GM18867 (cell line): Measurements from ENCODE around the gene IRS2.
"Not testable (repeated sequence)": the region's sequence is repeated elsewhere in the genome, so short reads cannot be mapped to it uniquely, and the experiment has no call there.

Source experiments
- ATAC-seq: cut with Tn5 transposase; IDR thresholded peaks from one replicate; pipeline ENCODE4 v1.9.1; 2021; ENCODE audit warnings: mild to moderate bottlenecking, moderate library complexity; ENCODE audit not compliant: unreplicated experiment

Gene IRS2

DNA sequence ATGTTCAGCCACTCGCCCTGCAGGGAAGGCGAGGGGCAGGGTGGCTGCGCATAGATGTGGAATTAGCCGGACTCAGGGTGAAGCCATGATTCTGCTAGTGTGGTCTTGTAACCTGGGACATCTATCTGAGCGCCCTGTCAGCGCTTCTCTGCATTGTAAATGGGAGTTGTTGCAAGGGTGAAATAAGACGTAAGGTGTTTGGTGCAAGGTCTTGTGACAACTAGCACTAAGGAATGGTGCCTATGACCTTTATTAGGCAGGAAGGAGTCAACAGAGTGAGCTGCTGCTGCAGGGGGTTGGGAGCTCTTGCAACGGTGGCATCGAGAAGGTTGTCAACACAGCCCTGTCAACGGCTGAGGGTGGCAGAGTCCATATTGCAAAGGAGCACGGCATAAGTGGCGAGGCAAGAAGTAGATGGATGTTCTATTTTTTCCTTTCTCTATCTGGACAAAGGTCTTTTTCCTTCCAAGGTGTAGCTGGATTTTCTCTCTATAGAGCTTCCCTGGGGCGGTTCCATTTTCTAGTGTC, 49.3 kb downstream of the IRS2 start:
- ATAC-seq: no peak

DNA sequence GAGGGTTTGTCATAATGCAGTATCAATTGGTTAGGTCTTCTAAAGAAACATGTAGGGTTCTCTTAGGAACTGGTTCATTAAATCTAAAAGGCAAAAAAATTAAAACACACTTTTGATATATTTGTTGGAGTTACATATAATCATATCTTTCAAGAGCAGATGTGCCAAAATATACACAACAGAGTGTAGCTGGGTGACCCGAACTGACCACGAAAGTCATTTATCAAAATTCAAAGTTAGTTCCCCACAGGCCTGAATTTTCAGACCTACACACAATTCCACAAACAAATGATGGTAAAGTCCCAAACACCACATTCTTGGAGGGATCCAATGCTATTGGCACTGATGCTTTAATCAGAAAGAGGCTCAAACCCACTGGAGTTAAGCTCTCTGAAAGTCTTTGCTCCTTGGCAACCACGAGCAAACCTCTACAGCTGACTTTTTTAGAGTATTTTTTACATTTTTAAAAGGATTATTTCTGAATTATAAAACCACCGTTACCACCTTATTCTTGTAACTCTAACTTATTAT, 50.9 kb downstream of the IRS2 start:
- no peak for ATAC-seq

DNA sequence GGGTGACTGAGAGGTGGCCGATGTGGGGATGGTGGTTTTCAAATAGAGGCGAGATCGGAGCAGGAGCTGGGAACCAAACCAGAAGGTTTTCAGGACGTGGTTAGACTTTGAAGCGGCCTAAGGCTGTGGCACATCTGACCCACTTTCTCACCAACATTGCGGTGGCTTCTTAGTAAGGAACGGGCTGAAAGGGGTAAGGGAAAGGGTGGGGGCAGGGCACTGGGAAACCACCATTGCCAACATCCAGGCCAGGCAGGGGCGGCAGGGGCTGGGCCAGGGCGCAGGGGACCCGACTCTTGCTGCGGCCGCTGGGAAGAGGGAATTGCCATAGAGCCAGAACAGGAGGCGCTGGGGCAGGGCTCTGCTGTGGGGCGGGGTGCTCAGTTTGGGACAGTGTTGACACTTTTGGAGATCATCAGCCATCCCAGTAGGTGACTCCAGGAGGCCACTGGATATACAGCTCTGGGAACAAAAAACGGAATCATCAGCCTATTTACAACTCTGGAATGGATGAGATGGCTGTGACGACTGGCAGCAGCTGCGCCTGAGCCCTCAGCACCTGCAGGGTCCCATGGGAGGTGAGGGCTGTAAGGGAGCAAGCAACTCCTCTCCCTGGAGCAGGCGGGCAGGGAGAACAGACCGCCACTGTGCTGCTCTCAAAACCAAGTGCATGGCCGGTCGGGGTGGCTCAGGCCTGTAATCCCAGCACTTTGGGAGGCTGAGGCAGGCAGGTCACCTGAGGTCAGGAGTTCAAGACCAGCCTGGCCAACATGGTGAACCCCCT, 52.2 kb downstream of the IRS2 start:
- no peak for ATAC-seq

DNA sequence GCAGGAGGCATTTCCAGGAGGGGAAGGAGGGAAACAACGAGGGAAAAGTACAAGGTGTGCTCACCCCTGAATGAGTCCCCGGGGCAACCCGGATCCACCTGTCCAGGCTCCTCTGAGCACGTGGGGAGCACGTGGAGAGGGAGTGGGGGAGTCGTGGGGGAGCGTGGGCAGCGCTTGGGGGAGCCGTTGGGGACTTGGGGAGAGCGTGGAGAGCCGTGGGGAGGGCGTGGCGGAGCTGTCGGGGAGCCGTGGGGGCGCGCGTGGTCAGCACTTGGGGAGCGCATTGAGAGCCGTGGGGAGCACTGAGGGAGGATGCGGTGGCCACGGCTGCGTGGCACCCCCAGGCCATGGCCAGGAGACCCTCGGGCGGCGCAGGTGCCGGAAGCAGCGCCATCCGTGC, 52.8 kb downstream of the IRS2 start:
- ATAC-seq: no peak

DNA sequence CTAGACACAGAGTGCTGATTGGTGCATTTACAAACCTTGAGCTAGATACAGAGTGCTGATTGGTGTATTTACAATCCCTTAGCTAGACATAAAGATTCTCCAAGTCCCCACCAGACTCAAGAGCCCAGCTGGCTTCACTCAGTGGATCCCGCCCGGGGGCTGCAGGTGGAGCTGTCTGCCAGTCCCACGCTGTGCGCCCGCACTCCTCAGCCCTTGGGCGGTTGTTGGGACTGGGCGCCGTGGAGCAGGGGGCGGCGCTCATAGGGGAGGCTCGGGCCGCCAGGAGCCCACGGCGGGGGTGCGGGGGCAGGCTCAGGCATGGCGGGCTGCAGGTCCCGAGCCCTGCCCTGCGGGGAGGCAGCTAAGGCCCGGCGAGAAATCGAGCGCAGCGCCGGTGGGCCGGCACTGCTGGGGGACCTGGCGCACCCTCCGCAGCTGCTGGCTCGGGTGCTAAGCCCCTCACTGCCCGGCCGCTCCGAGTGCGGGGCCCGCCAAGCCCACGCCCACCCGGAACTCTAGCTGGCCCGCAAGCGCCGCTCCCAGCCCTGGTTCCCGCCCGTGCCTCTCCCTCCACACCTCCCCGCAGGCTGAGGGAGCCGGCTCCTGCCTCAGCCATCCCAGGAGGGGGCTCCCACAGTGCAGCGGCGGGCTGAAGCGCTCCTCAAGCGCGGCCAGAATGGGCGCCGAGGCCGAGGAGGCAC, 53.8 kb downstream of the IRS2 start:
- ATAC-seq: not testable (repeated sequence)

DNA sequence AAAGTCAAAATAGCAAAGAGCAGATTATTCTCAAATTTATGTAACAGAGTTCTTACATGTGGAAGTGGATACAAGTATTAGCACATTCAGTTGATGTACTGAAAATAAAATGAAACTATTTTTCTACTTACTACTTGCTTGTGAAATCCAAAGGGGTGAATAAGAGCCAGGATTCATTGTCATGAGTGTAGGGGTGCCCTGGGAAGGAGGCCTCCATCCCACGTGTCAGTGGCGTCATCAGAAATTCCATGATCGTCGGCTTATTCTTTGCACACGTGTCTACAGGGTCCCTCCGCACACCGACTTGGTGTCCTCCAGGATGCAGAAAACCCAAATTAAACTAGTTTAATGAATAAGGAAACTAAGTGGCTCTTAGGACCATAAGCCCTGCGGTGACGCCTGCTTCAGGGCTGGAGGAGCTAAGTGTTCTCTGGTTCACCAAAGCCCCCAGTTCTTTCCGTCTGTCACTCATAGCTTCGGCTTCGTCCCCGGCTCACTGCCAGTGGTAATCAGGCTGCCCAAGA, 55.5 kb downstream of the IRS2 start:
- ATAC-seq: no peak

DNA sequence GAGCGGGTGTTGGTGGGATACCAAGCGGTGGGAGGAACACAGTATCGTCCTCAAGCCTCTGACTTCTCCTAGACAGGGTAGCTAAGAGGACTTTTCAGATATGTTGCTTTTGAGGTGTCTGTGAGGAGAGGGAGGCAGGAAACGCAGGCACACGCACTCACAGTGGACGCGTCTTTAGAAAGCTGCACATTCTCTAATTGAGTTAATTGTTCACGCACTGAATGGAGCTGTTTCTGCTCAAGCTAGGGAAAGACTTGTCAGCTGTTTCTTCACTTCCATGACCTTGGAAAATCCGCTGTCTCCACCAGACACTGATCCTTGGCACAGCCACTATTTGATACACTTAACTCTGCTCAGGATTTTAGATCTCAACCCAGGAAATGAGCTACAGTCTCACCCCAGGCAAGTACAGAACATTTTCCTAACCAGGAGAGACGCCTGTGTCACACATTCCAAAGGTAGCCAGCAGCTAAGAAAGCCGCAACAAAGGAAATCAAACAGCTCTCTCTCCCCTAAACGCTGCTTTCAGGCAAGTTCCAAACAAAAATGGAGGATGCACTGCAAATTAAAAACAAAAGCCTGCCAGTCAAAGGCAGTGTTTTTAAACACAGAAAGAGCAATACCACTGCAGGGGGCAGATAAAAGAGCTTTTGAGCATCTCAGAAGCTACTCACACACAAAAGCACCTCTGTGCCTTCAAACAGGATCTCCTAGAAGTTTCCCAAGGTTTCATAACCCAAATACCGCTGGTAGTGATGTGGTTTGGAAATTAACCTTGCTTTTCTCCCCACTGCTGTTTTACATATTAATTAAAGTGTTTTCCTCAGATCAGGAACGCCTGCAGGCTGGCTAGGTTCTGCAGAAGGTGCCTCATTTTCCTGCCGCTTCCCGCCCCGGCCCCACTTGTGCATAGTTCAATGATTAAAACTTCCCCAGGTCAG, 57.3 kb downstream of the IRS2 start:
- no peak for ATAC-seq

DNA sequence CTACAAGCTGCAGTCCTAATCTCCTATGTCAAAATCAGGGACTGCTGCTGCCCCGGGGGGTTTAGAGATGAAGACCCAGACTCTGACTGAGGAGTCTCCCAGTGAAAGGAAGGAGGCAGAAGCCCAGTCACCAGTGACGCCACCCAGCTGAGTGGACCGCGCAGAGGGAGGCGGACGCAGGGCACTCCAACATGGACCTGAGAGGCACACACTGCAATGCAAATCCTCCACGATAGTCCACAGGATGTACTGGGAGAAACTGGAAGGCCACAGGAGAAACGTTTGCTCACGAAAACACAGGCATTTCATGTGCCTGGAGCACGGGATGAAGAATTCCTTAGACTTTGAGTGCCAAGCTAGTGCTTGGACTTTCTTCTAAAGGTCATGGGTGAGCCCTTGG, 58.3 kb downstream of the IRS2 start:
- ATAC-seq: no peak

DNA sequence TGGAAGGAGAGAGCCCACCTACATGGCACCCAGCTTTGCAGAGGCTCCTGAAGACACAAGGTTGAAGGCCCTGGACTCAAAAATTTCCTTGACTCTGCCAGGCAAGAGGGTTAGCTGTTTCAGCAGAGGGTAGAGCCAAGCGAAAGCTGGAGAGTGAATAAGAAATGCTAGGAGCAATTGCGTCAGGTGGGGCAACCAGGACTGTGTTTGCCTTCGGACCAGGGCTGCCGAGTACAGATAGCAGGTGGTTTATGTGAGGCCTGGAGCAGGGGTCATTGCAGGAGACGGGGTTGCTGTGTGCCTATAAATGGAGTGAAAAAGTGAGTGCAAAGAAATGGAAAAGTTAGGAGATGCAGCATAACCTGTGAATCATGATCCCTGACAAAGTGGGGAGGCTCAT, 59.1 kb downstream of the IRS2 start:
- no peak for ATAC-seq

DNA sequence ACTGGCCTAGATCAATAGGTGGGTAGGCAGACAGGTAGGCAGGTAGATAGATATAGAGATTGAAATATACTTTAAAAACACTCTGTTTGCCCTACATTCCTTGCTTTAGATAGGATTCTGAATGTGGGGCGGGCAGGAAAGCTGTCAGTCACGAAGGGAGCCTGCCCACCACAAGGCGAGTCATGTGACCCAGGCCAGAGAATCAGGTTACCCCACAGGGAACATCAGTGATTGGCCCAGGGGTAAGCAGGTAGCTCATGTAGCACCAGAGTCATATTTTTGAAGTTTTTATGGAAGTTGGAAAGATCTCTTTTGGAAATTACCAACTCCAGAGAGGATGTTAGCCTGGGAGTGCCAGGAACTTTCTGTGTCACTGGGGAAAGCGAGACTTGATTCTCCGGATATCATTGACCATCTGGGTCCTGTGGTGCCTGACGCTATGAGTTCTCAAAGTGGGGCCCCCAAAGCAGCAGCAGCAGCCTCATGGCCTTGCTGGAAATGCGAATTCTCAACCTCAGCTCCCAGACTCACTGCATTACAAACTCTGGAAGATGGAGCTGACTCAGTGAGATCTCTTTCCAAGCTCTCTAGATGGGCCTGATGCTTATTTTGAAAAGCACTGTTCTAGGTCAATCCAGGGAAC, 60.3 kb downstream of the IRS2 start:
- no peak for ATAC-seq

DNA sequence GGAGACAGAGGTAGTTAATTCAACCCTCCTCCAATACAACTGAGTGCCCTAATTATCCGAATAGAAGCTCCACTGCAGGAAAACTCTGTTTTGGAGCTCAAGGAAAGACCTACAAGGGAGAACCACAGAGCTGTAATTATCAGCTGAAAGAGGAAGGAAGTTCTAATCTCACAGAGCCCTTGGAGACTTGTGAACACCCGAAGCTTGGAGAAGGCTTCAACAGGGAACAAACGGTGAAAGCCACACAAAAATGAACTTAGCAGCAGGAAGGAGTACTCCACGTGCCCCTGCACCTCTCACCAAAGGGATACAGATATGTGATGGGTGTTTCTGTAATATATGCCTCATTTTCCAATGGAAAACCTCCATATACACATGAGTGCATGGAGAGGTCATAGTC, 61.1 kb downstream of the IRS2 start:
- ATAC-seq: no peak

DNA sequence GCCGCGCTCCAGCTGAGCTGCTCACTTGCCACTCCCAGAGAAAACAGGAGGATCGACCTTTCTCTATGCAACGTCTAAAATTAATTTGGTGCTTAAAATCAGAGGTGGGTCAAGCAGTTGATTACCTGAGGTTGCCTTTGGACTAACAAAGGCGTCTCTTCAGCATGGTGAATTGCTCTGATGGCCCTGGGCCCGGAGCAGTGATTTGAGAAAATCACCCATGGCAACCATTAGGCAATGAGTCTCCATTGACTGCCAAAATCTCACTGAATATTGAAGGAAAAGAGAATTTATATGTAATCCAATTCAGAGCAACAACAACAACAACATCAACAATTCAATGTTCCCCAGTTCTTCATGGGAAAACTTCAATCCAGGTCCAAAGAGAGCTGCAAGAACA, 61.8 kb downstream of the IRS2 start:
- no peak for ATAC-seq

DNA sequence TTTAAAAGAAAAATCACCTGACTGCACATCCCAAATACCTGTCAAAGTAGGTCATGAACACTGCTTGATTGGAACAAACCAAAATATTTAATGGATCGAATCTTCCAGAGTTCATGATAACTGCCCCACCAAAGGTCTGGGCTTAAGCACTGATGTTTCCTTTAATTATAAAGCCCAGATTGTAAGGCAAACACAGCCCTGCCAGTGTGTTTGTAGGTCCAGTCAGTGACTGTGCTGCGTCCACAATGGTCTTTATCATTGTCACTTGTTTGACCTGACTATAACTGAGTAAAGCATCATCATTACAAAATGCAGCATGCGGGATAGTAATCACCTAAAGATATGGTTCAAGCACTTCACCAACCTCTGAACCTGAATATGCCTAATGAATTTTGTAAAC, 63.3 kb downstream of the IRS2 start:
- ATAC-seq: no peak

DNA sequence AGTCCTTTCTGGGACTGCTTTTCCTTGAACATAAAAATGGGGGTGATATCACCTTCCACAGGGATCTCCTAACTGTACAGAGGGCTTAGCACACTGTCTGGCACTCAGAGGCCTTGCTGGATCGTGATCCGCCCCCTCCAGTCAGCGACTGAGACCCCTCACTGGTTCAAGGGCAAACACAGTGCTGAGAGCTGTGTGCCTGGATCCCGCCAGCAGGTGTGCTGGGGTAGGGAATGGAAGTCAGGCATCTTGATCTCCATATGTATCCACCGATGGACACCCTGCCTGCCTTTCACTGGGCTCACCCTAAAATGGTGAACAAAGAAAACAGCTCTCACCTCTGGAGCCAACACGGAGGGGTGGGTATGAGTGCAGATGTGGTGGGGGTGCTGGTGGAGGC, 64.3 kb downstream of the IRS2 start:
- no peak for ATAC-seq

DNA sequence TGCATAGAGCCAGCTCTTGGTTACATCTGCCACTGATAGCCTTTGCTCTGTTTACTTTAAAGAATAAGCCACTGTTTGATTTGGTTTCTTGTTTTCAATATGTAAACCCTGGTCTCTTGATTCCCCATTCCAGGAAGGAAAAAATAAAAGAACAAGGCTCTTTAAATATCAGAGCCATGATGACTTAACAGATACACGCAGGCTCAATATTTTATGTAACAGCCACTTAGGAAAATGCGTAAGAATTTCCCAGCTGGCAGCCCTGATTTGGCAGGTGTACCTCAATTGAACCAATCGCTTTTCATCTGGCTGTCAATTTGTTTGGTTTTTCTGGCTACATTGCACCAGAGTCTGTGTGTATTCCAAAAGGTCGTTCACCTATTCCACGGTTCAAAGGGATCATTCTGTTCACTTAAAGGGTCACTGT, 65.6 kb downstream of the IRS2 start:
- no peak for ATAC-seq

DNA sequence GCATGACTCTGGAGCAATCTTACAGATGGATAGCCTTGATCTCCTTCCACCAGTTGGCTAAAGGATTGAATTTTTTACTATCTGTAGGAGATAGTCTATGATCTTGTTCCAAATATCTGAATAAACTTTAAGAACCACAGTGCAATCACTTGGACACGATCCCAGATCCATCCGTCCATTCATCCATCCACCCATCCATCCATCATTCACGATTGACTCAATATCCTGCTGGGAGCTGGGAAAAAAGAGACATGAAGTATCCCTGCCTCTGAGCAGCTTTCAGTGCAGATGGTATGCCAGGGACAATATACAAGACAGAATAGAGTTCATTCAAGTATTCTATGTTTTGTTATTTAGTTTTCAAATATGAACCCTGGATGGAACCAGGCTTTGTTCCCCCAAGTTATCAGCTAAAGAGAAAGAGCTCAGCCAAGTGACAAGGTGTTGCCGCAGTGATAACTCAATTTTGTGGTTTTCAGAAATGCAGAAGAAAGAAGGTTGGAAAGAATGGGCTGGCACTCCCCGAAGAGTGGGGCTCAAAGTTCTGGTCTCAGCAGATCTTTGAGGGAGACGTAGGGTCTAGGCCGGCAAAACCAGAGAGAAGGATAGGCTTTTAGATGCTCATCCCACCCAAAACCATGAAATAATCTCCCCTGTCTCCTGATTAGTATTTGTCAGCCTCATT, 66.3 kb downstream of the IRS2 start:
- no peak for ATAC-seq

DNA sequence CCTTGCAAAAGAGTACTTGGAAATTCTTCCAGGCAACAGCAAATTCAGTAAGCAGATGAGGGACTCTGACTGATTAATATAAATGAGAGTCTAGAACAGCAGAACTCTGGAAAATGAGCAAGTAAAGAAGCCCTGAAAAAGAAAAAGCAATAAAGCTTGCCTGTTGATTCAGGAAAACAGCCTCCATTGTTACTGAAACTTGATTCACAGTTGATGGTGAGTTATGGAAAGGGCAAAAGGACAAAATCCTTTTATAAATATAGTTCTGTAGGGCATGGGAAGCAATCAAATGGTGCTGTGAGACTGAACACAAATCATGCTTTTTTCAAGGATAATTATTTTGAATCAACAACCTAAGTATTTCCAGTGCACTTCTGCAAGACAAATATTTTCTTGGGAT, 67.7 kb downstream of the IRS2 start:
- no peak for ATAC-seq

DNA sequence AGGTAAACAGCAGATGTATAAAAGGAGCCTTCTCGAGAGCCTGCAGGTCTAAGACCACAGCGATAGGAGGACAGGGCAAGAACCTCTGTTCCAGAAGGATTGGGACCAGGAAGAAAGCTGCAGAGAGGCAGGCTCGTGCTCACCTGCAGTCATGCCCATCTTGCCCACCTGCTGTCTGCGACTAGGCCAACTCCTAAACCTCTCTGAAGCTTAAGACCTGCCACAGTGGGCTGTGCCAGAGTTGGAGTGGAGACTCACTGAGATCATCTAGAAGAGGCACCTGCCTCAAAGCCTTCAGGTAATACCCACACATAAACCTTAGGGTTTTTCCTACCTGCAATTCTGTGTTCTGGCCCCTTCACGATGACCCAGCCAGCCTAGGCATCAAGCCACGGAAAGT, 68.7 kb downstream of the IRS2 start:
- no peak for ATAC-seq

DNA sequence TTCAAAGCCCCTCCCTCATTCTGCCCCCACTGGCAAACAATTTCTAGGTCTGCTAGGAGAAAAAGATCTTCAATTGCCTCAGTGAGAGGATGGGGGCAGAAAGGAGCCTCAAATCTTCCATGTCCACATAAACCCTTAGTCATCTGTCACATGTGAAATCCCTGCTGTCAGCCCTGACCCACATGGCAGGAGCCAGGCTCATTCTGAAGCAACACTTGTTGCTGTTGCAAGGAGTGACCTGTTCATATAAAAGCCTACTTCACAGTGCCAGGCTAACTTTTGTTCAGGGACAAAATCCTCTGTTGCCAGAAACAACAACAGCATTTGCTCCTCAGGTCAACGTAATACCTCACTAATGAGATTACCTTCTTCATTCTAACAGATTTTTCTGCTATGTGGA, 70.5 kb downstream of the IRS2 start:
- ATAC-seq: no peak

DNA sequence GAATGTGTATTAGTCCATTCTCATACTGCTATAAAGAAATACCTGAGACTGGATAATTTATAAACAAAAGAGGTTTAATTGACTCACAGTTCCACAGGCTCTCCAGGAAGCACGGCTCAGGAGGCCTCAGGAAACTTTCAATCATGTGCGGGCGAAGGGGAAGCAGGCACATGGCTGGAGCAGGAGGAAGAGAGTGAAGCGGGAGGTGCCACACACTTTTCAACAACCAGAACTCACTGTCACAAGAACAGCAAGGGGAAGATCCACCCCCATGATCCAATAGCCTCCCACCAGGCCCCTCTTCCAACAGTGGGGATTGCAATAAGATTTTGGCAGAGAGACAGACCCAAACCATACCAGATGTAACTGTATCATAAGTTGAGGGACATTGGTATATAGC, 72.7 kb downstream of the IRS2 start:
- no peak for ATAC-seq
